GM12878 (cell line): ENCODE data around the gene NIPA2. TPM values are rescaled to one million over a fixed set of nuclear protein-coding genes. Genes with fewer than 3 reads are reported as not detected.

ENCODE experiments used
- ATAC-seq: fragments of 200-7000 bp; cut with Tn5 transposase; 3 replicates; pipeline ENCODE4 v1.9.1; 2020; ENCODE audit warnings: mild to moderate bottlenecking, moderate library complexity
- BruUV-seq: library from RNA; stranded (reverse); fragments of 400-500 nt; replicated peaks from 2 replicates; lab custom pipeline; 2021; lab: Mats Ljungman, UMichigan
- CTCF ChIA-PET: fragments of 300-600 bp; sonication (Branson Sonifier 250); formaldehyde crosslinking; extraction: SDS; loops from one replicate; lab custom pipeline; 2021; ENCODE audit warnings: inconsistent platforms; lab: Yijun Ruan, JAX
- POLR2A ChIA-PET: fragments of 350-600 bp; formaldehyde crosslinking; extraction: SDS; loops from one replicate; lab custom pipeline; 2021; ENCODE audit warnings: inconsistent platforms; lab: Charles Lee
- RAD21 ChIA-PET: fragments of 300-600 bp; sonication (Branson Sonifier 250); formaldehyde crosslinking; loops from one replicate; lab custom pipeline; 2023; ENCODE audit warnings: antibody characterized with exemption; ENCODE audit not compliant: unreplicated experiment; lab: Charles Lee
- SMC1A ChIA-PET: fragments of 300-600 bp; sonication (Branson Sonifier 250); formaldehyde crosslinking; loops from one replicate; lab custom pipeline; 2023; ENCODE audit not compliant: unreplicated experiment, uncharacterized antibody; lab: Charles Lee
- DNase-seq: peaks from one replicate; pipeline ENCODE4 v3.0.0-alpha.2; 2011; ENCODE audit warnings: low read depth, low spot score
- FAIRE-seq: peaks from 3 replicates; lab custom pipeline; 2011; peaks lifted over from hg19 to GRCh38; lab: Jason Lieb, UNC
- H2AFZ ChIP-seq: 2 replicates; pipeline ENCODE4 v1.6.0; 2011; ENCODE audit warnings: low read depth, low read length, control low read depth; ENCODE audit not compliant: control insufficient read depth
- H3K27ac ChIP-seq: 2 replicates; pipeline ENCODE4 v1.5.1; 2011; ENCODE audit warnings: control low read depth; ENCODE audit not compliant: control insufficient read depth, insufficient read depth
- H3K27me3 ChIP-seq, 2 experiments: replicated peaks in 1 of 2; 2 replicates each; pipeline versions ENCODE4 v1.6.0 to v1.6.1; 2011; ENCODE audit warnings: low read length in 1 of 2; ENCODE audit not compliant: control insufficient read depth in 2 of 2, insufficient read depth in 2 of 2
- H3K36me3 ChIP-seq, 2 experiments: 2 replicates each; pipeline ENCODE4 v1.5.1; 2011; ENCODE audit warnings: low read length in 1 of 2; ENCODE audit not compliant: control insufficient read depth in 2 of 2, insufficient read depth in 2 of 2
- H3K4me1 ChIP-seq: 2 replicates; pipeline ENCODE4 v1.6.1; 2011; ENCODE audit warnings: mild to moderate bottlenecking, low read length, moderate library complexity, mixed read lengths; ENCODE audit not compliant: control insufficient read depth, insufficient read depth
- H3K4me2 ChIP-seq: 2 replicates; pipeline ENCODE4 v1.6.0; 2011; ENCODE audit warnings: control low read depth; ENCODE audit not compliant: control insufficient read depth, insufficient read depth
- H3K4me3 ChIP-seq: fragments of 200-600 bp; sonication (generic); 2 replicates; pipeline ENCODE4 v1.5.1; 2016
- H3K79me2 ChIP-seq: 2 replicates; pipeline ENCODE4 v1.6.0; 2011; ENCODE audit warnings: low read length; ENCODE audit not compliant: control insufficient read depth, insufficient read depth
- H3K9ac ChIP-seq: 2 replicates; pipeline ENCODE4 v1.8.0; 2011; ENCODE audit warnings: low read length, control low read depth, mixed read lengths; ENCODE audit not compliant: control insufficient read depth, insufficient read depth
- H3K9me3 ChIP-seq: replicated peaks from 3 replicates; pipeline ENCODE4 v1.5.1; 2011; ENCODE audit warnings: mild to moderate bottlenecking, low read length; ENCODE audit not compliant: control insufficient read depth, insufficient read depth
- H4K20me1 ChIP-seq: 2 replicates; pipeline ENCODE4 v1.6.0; 2011; ENCODE audit not compliant: control insufficient read depth, insufficient read depth
- NFIC ChIP-seq: IDR thresholded peaks from 2 replicates; pipeline ENCODE4 v1.6.1; 2012; ENCODE audit warnings: low read depth, mild to moderate bottlenecking, inconsistent platforms, low read length, moderate library complexity
- SMAD1 ChIP-seq: fragments of 450-650 bp; IDR thresholded peaks from 2 replicates; pipeline ENCODE4 v1.6.1; 2018; ENCODE audit warnings: mild to moderate bottlenecking, low read depth; ENCODE audit not compliant: partially characterized antibody
- WGBS: methylation state at CpG from one replicate; pipeline ENCODE4 v1.1.6; 2016; ENCODE audit warnings: low lambda C conversion rate; ENCODE audit not compliant: insufficient replicate concordance, insufficient coverage; ENCODE audit errors: missing lambda C conversion rate; 5-methylcytosine and 5-hydroxymethylcytosine counted together
- in situ Hi-C: fragments of 300-500 bp; cut with MboI; formaldehyde crosslinking; loops from 9 replicates; pipeline ENCODE4 v1.14.3; 2018; ENCODE audit warnings: mixed read lengths
- intact Hi-C: fragments of 100-400 bp; cut with micrococcal nuclease; formaldehyde crosslinking; loops from one replicate; pipeline ENCODE4 v1.14.2; 2022; ENCODE audit not compliant: unreplicated experiment
- polyA plus RNA-seq, 11 experiments: library from polyadenylated mRNA; depleted of rRNA in 4 of 11; unstranded in 6 of 11; stranded (reverse) in 5 of 11; fragments of >200 nt; fragmentation: Nextera tagmentation in 4 of 11; fragmentation: Illumina TruSeq in 1 of 11; extraction: Ambion mirVana in 4 of 11; extraction: Trizol in 1 of 11; gene quantifications; 1 replicate in 1 of 11; 2 replicates in 10 of 11; pipeline versions ENCODE4 v1.2.1 to v1.2.3, GENCODE V29; 2011 to 2016; ENCODE audit warnings: inconsistent platforms in 2 of 11, missing spikeins in 2 of 11, low read depth in 1 of 11
- total RNA-seq, 4 experiments: library from RNA; depleted of rRNA in 3 of 4; stranded (reverse); fragments of >200 nt in 3 of 4; fragmentation: Illumina TruSeq in 1 of 4; extraction: Trizol in 1 of 4; gene quantifications; 2 replicates each; pipeline versions ENCODE4 v1.2.1 to v1.2.3, GENCODE V29; 2013 to 2021
- TF ChIP-seq, protein P1 (sequence below): fragments of 450-650 bp; IDR thresholded peaks from 2 replicates; pipeline ENCODE4 v1.6.1; 2018; ENCODE audit warnings: borderline replicate concordance, mild to moderate bottlenecking; ENCODE audit not compliant: partially characterized antibody
- TF ChIP-seq, protein P2 (sequence below): IDR thresholded peaks from 2 replicates; pipeline ENCODE4 v1.6.1; 2012; ENCODE audit warnings: improper control_type of control experiment, low read depth, low read length; ENCODE audit not compliant: insufficient replicate concordance
- TF ChIP-seq, protein P3 (sequence below): fragments of 150-350 bp; IDR thresholded peaks from 2 replicates; pipeline ENCODE4 v1.6.1; 2016; ENCODE audit warnings: low read depth, low read length

NIPA2 gene
- total and polyA plus RNA-seq, 10 of the 15 experiments (the other 5 are each of a cell fraction or from before 2014, with no cell fraction given): 24.4 to 159 (median 96.5) TPM

- Histone ChIP-seq H3K9me3 (no peaks in the 10 kb centered on the region), H4K20me1 (no peaks in the 10 kb centered on the region), H3K79me2 (no peaks in the 10 kb centered on the region), H3K4me2 (no peak overlapping the region), H3K36me3 (peaks cover 2 to 14% of the 10 kb centered on the region in 2 experiments; a peak in 3 of 4 replicates), H3K9ac (no peak overlapping the region), H3K4me3 (no peak overlapping the region), H3K4me1 (no peaks in the 10 kb centered on the region), H3K27me3 (no peaks in the 10 kb centered on the region), H3K27ac (no peak overlapping the region), H2AFZ (no peak overlapping the region)
- ChIA-PET SMC1A (no interaction called here), POLR2A (no interaction called here), CTCF (no interaction called here), RAD21 (no interaction called here)
- no peak for DNase-seq
- ATAC-seq: no peak
- WGBS: 83% methylated on average over 8 of the region's 8 CpGs
- FAIRE-seq: no peak
- no TSS peak for BruUV-seq
- TF ChIP-seq, protein P1, sequence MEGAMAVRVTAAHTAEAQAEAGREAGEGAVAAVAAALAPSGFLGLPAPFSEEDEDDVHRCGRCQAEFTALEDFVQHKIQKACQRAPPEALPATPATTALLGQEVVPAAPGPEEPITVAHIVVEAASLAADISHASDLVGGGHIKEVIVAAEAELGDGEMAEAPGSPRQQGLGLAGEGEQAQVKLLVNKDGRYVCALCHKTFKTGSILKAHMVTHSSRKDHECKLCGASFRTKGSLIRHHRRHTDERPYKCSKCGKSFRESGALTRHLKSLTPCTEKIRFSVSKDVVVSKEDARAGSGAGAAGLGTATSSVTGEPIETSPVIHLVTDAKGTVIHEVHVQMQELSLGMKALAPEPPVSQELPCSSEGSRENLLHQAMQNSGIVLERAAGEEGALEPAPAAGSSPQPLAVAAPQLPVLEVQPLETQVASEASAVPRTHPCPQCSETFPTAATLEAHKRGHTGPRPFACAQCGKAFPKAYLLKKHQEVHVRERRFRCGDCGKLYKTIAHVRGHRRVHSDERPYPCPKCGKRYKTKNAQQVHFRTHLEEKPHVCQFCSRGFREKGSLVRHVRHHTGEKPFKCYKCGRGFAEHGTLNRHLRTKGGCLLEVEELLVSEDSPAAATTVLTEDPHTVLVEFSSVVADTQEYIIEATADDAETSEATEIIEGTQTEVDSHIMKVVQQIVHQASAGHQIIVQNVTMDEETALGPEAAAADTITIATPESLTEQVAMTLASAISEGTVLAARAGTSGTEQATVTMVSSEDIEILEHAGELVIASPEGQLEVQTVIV: no peak
- intact Hi-C loops: no loop called here
- in situ Hi-C loops: loop anchor here (5.0 kb wide), 1 partner anchor 54 kb away; no protein-coding TSS in a partner anchor
Observed at GRCh38 chr15:22911306-22911705, 72.8 kb downstream of the NIPA2 start.

GRCh38 chr15:22912256-22912655, 73.8 kb downstream of the NIPA2 start:
- no peak for FAIRE-seq
- no peak for TF ChIP-seq SMAD1
- TF ChIP-seq, protein P2, sequence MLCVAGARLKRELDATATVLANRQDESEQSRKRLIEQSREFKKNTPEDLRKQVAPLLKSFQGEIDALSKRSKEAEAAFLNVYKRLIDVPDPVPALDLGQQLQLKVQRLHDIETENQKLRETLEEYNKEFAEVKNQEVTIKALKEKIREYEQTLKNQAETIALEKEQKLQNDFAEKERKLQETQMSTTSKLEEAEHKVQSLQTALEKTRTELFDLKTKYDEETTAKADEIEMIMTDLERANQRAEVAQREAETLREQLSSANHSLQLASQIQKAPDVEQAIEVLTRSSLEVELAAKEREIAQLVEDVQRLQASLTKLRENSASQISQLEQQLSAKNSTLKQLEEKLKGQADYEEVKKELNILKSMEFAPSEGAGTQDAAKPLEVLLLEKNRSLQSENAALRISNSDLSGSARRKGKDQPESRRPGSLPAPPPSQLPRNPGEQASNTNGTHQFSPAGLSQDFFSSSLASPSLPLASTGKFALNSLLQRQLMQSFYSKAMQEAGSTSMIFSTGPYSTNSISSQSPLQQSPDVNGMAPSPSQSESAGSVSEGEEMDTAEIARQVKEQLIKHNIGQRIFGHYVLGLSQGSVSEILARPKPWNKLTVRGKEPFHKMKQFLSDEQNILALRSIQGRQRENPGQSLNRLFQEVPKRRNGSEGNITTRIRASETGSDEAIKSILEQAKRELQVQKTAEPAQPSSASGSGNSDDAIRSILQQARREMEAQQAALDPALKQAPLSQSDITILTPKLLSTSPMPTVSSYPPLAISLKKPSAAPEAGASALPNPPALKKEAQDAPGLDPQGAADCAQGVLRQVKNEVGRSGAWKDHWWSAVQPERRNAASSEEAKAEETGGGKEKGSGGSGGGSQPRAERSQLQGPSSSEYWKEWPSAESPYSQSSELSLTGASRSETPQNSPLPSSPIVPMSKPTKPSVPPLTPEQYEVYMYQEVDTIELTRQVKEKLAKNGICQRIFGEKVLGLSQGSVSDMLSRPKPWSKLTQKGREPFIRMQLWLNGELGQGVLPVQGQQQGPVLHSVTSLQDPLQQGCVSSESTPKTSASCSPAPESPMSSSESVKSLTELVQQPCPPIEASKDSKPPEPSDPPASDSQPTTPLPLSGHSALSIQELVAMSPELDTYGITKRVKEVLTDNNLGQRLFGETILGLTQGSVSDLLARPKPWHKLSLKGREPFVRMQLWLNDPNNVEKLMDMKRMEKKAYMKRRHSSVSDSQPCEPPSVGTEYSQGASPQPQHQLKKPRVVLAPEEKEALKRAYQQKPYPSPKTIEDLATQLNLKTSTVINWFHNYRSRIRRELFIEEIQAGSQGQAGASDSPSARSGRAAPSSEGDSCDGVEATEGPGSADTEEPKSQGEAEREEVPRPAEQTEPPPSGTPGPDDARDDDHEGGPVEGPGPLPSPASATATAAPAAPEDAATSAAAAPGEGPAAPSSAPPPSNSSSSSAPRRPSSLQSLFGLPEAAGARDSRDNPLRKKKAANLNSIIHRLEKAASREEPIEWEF: no peak
- TF ChIP-seq NFIC: no peak
- TF ChIP-seq, protein P3, sequence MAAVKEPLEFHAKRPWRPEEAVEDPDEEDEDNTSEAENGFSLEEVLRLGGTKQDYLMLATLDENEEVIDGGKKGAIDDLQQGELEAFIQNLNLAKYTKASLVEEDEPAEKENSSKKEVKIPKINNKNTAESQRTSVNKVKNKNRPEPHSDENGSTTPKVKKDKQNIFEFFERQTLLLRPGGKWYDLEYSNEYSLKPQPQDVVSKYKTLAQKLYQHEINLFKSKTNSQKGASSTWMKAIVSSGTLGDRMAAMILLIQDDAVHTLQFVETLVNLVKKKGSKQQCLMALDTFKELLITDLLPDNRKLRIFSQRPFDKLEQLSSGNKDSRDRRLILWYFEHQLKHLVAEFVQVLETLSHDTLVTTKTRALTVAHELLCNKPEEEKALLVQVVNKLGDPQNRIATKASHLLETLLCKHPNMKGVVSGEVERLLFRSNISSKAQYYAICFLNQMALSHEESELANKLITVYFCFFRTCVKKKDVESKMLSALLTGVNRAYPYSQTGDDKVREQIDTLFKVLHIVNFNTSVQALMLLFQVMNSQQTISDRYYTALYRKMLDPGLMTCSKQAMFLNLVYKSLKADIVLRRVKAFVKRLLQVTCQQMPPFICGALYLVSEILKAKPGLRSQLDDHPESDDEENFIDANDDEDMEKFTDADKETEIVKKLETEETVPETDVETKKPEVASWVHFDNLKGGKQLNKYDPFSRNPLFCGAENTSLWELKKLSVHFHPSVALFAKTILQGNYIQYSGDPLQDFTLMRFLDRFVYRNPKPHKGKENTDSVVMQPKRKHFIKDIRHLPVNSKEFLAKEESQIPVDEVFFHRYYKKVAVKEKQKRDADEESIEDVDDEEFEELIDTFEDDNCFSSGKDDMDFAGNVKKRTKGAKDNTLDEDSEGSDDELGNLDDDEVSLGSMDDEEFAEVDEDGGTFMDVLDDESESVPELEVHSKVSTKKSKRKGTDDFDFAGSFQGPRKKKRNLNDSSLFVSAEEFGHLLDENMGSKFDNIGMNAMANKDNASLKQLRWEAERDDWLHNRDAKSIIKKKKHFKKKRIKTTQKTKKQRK: no peak

More at GRCh38 chr15:22912256-22912655, 73.8 kb downstream of the NIPA2 start:
- H3K4me3 ChIP-seq: no peak overlapping the region
- ChIA-PET RAD21 (no interaction called here), CTCF (no interaction called here), POLR2A (no interaction called here), SMC1A (no interaction called here)
- ATAC-seq (no peak), DNase-seq (no peak)
- no peaks in the 10 kb centered on the region for H3K9me3 ChIP-seq
- in situ Hi-C loops: loop anchor here (5.0 kb wide), 1 partner anchor 55 kb away; no protein-coding TSS in a partner anchor
- no peak overlapping the region for H2AFZ ChIP-seq
- WGBS: 82% methylated on average over 12 of the region's 12 CpGs
- BruUV-seq: no TSS peak
- H3K9ac ChIP-seq: no peak overlapping the region
- no peaks in the 10 kb centered on the region for H4K20me1 ChIP-seq
- intact Hi-C loops: no loop called here
- H3K36me3 ChIP-seq: peaks cover 2 to 18% of the 10 kb centered on the region in 2 experiments; a peak in 3 of 4 replicates
- no peak overlapping the region for H3K4me2 ChIP-seq
- H3K79me2 ChIP-seq: no peaks in the 10 kb centered on the region
- no peaks in the 10 kb centered on the region for H3K4me1 ChIP-seq
- H3K27ac ChIP-seq: no peak overlapping the region
- H3K27me3 ChIP-seq: no peaks in the 10 kb centered on the region
